HepG2 (cell line): Measurements from ENCODE around the gene TIMM10. TPM values are rescaled to one million over a fixed set of nuclear protein-coding genes. Genes with fewer than 3 reads are reported as not detected.

Experiments
- AGO1 ChIP-seq: fragments of 200-400 bp; formaldehyde crosslinking; IDR thresholded peaks from 2 replicates; pipeline ENCODE4 v1.6.1; 2017; ENCODE audit warnings: mild to moderate bottlenecking, low read depth, low read length, moderate library complexity; ENCODE audit not compliant: poor library complexity, severe bottlenecking
- DMAP1 ChIP-seq: IDR thresholded peaks from 2 replicates; pipeline ENCODE4 v1.6.1; 2016
- FOXM1 ChIP-seq: sonication (generic); formaldehyde crosslinking; IDR thresholded peaks from 2 replicates; pipeline ENCODE4 v1.5.0; 2020; ENCODE audit warnings: missing genetic modification reagents
- HDAC2 ChIP-seq: sonication (generic); formaldehyde crosslinking; IDR thresholded peaks from 2 replicates; pipeline ENCODE4 v1.4.0; 2020; ENCODE audit warnings: missing genetic modification reagents
- HOXA3 ChIP-seq: sonication (generic); formaldehyde crosslinking; IDR thresholded peaks from 2 replicates; pipeline ENCODE4 v1.5.0; 2020; ENCODE audit warnings: missing genetic modification reagents
- JDP2 ChIP-seq: sonication (generic); formaldehyde crosslinking; IDR thresholded peaks from 2 replicates; pipeline ENCODE4 v1.8.1; 2022; ENCODE audit warnings: missing genetic modification reagents, borderline replicate concordance
- KLF16 ChIP-seq, 2 experiments: sonication (generic) in 1 of 2; formaldehyde crosslinking in 1 of 2; IDR thresholded peaks; 2 replicates each; pipeline versions ENCODE4 v1.6.1 to v1.8.0; 2016 to 2023; ENCODE audit warnings: missing genetic modification reagents in 2 of 2, missing compliant biosample characterization in 1 of 2
- MAFK ChIP-seq, 2 experiments: IDR thresholded peaks in 1 of 2; conservative IDR thresholded peaks in 1 of 2; 2 replicates each; pipeline ENCODE4 v1.6.1; 2011; ENCODE audit warnings: improper control_type of control experiment in 2 of 2, low read length in 2 of 2
- NFIB ChIP-seq: sonication (generic); formaldehyde crosslinking; IDR thresholded peaks from 2 replicates; pipeline ENCODE4 v1.9.0; 2021; ENCODE audit warnings: missing genetic modification reagents, mild to moderate bottlenecking, borderline replicate concordance
- ONECUT2 ChIP-seq: sonication (generic); formaldehyde crosslinking; IDR thresholded peaks from 2 replicates; pipeline ENCODE4 v1.4.0; 2020; ENCODE audit warnings: missing genetic modification reagents
- TAF1 ChIP-seq: sonication (generic); formaldehyde crosslinking; IDR thresholded peaks from 2 replicates; pipeline ENCODE4 v1.4.0; 2020; ENCODE audit warnings: missing genetic modification reagents
- ZKSCAN8 ChIP-seq: IDR thresholded peaks from 2 replicates; pipeline ENCODE4 v1.6.1; 2016; ENCODE audit warnings: borderline replicate concordance, missing genetic modification reagents, missing compliant biosample characterization
- ZNF530 ChIP-seq: sonication (generic); formaldehyde crosslinking; IDR thresholded peaks from 2 replicates; pipeline ENCODE4 v1.5.0; 2020; ENCODE audit warnings: low read depth, mild to moderate bottlenecking, missing genetic modification reagents
- polyA plus RNA-seq, 8 experiments: library from polyadenylated mRNA; depleted of rRNA in 3 of 8; stranded (reverse) in 7 of 8; unstranded in 1 of 8; fragments of >200 nt; fragmentation: Illumina TruSeq in 4 of 8; extraction: Trizol in 4 of 8; gene quantifications; 2 replicates each; pipeline versions ENCODE4 v1.2.1 to v1.2.3, GENCODE V29; 2011 to 2016; ENCODE audit warnings: low read depth in 4 of 8, missing spikeins in 1 of 8, mixed read lengths in 1 of 8; ENCODE audit not compliant: insufficient read depth in 1 of 8
- total RNA-seq, 5 experiments: library from RNA; depleted of rRNA; stranded (reverse); fragments of >200 nt; fragmentation: Illumina TruSeq; extraction: Trizol; gene quantifications; 2 replicates each; pipeline ENCODE4 v1.2.3, GENCODE V29; 2016; ENCODE audit warnings: low read depth in 1 of 5
- TF ChIP-seq, protein P1 (sequence below): sonication (generic); formaldehyde crosslinking; IDR thresholded peaks from 2 replicates; pipeline ENCODE4 v1.5.1; 2020; ENCODE audit warnings: missing genetic modification reagents, mild to moderate bottlenecking, borderline replicate concordance
- TF ChIP-seq, protein P2 (sequence below): IDR thresholded peaks from 2 replicates; pipeline ENCODE4 v1.6.1; 2016; ENCODE audit warnings: control low read depth
- TF ChIP-seq, protein P3 (sequence below): sonication (generic); formaldehyde crosslinking; IDR thresholded peaks from 2 replicates; pipeline ENCODE4 v1.4.0; 2020; ENCODE audit warnings: missing genetic modification reagents
- TF ChIP-seq, protein P4 (sequence below): sonication (generic); formaldehyde crosslinking; conservative IDR thresholded peaks from 2 replicates; pipeline ENCODE4 v1.4.0; 2020; ENCODE audit warnings: missing genetic modification reagents
- TF ChIP-seq, protein P5 (sequence below): fragments of 450-650 bp; IDR thresholded peaks from 2 replicates; pipeline ENCODE4 v1.6.1; 2016
- TF ChIP-seq, protein P6 (sequence below): sonication (generic); formaldehyde crosslinking; conservative IDR thresholded peaks from 2 replicates; pipeline ENCODE4 v1.8.1; 2023; ENCODE audit warnings: missing genetic modification reagents

Gene TIMM10
- total and polyA plus RNA-seq, 2 of the 13 experiments (the other 11 are each of a cell fraction or from before 2014, with no cell fraction given) = 67.8 to 82.2 TPM

DNA sequence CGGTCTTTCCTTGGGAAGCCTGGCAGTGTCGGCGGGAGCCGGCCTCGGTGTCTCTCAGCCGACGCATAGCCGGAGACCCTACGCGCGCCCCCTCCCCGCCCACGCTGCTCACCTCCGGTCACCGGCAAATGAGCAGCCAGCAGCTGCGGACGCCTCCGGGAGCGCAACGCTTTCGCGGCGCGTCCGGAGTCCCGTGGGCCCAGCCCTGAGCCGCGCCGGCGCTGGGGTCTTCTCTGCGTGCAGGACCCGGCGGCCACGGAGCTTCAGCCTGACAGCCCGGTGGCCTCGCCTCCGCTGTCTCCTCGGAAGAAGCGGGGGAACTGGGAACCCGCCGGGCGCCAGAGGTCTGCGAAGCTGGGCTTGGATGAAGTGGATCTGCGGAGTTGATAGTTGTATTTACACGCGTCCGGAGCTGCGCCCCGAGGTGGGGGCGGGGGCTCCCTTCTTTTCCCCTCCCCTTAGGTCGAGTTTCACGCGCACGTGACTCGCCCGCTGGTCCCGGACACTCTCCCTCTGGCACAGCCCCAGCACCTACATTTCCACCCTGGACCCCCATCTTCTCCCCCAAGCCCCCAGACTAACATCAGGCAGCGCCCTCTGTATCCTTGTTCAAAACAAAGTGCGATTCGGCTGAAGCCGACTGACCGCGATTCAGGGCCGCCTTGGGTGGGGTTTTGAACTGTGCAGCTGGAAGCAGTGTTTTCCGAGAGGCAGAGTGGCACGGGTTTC is 15.1 kb downstream of the TIMM10 start, which contains the start of gene SLC43A1 (continued):
- TF ChIP-seq, protein P1, sequence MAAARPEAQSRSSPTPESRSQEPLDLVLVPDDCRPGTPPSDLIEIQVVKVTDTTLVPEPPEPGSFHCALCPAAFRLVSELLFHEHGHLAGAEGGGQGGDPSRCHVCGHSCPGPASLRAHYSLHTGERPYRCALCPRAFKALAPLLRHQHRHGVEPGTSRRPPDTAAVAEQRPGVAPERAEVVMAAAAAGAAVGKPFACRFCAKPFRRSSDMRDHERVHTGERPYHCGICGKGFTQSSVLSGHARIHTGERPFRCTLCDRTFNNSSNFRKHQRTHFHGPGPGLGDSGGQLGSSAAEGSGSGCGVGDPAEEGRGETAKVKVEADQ (CRISPR knock-in tag) = no peak
- TF ChIP-seq AGO1 (no peak), ONECUT2 (CRISPR knock-in tag) (no peak), ZKSCAN8 (CRISPR knock-in tag) (no peak), HDAC2 (CRISPR knock-in tag) (peak; percentile 11; the same call in 1 of the 2 replicates), JDP2 (CRISPR knock-in tag) (no peak), MAFK (conservative IDR thresholded peaks at IDR 0.05 in 1 of 2, IDR thresholded peaks at IDR 0.05 in 1 of 2; ENCODE audit: low read length in 2 of 2) (no peak), ZNF530 (CRISPR knock-in tag) (0 out of 2 replicates have a peak, but pooled peaks have one; percentile 70), KLF16 (CRISPR knock-in tag; IDR thresholded peaks at IDR 0.05) (0 out of 4 replicates have a peak, but pooled peaks of 1 of the 2 experiments have one; percentile 49), DMAP1 (no peak; the same call in 1 of the 2 replicates), HOXA3 (CRISPR knock-in tag) (peak; percentile 24; the same call in 1 of the 2 replicates), FOXM1 (CRISPR knock-in tag) (no peak), TAF1 (CRISPR knock-in tag) (peak; percentile 80), NFIB (CRISPR knock-in tag) (no peak)
- TF ChIP-seq, protein P2, sequence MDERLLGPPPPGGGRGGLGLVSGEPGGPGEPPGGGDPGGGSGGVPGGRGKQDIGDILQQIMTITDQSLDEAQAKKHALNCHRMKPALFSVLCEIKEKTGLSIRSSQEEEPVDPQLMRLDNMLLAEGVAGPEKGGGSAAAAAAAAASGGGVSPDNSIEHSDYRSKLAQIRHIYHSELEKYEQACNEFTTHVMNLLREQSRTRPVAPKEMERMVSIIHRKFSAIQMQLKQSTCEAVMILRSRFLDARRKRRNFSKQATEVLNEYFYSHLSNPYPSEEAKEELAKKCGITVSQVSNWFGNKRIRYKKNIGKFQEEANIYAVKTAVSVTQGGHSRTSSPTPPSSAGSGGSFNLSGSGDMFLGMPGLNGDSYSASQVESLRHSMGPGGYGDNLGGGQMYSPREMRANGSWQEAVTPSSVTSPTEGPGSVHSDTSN (CRISPR knock-in tag) = no peak
- TF ChIP-seq, protein P3, sequence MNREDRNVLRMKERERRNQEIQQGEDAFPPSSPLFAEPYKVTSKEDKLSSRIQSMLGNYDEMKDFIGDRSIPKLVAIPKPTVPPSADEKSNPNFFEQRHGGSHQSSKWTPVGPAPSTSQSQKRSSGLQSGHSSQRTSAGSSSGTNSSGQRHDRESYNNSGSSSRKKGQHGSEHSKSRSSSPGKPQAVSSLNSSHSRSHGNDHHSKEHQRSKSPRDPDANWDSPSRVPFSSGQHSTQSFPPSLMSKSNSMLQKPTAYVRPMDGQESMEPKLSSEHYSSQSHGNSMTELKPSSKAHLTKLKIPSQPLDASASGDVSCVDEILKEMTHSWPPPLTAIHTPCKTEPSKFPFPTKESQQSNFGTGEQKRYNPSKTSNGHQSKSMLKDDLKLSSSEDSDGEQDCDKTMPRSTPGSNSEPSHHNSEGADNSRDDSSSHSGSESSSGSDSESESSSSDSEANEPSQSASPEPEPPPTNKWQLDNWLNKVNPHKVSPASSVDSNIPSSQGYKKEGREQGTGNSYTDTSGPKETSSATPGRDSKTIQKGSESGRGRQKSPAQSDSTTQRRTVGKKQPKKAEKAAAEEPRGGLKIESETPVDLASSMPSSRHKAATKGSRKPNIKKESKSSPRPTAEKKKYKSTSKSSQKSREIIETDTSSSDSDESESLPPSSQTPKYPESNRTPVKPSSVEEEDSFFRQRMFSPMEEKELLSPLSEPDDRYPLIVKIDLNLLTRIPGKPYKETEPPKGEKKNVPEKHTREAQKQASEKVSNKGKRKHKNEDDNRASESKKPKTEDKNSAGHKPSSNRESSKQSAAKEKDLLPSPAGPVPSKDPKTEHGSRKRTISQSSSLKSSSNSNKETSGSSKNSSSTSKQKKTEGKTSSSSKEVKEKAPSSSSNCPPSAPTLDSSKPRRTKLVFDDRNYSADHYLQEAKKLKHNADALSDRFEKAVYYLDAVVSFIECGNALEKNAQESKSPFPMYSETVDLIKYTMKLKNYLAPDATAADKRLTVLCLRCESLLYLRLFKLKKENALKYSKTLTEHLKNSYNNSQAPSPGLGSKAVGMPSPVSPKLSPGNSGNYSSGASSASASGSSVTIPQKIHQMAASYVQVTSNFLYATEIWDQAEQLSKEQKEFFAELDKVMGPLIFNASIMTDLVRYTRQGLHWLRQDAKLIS (CRISPR knock-in tag) = 0 out of 2 replicates have a peak, but pooled peaks have one; percentile 35
- TF ChIP-seq, protein P4, sequence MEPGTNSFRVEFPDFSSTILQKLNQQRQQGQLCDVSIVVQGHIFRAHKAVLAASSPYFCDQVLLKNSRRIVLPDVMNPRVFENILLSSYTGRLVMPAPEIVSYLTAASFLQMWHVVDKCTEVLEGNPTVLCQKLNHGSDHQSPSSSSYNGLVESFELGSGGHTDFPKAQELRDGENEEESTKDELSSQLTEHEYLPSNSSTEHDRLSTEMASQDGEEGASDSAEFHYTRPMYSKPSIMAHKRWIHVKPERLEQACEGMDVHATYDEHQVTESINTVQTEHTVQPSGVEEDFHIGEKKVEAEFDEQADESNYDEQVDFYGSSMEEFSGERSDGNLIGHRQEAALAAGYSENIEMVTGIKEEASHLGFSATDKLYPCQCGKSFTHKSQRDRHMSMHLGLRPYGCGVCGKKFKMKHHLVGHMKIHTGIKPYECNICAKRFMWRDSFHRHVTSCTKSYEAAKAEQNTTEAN (CRISPR knock-in tag) = no peak
- TF ChIP-seq, protein P5, sequence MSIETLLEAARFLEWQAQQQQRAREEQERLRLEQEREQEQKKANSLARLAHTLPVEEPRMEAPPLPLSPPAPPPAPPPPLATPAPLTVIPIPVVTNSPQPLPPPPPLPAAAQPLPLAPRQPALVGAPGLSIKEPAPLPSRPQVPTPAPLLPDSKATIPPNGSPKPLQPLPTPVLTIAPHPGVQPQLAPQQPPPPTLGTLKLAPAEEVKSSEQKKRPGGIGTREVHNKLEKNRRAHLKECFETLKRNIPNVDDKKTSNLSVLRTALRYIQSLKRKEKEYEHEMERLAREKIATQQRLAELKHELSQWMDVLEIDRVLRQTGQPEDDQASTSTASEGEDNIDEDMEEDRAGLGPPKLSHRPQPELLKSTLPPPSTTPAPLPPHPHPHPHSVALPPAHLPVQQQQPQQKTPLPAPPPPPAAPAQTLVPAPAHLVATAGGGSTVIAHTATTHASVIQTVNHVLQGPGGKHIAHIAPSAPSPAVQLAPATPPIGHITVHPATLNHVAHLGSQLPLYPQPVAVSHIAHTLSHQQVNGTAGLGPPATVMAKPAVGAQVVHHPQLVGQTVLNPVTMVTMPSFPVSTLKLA = peak; percentile 14; the same call in 1 of the 2 replicates
- TF ChIP-seq, protein P6, sequence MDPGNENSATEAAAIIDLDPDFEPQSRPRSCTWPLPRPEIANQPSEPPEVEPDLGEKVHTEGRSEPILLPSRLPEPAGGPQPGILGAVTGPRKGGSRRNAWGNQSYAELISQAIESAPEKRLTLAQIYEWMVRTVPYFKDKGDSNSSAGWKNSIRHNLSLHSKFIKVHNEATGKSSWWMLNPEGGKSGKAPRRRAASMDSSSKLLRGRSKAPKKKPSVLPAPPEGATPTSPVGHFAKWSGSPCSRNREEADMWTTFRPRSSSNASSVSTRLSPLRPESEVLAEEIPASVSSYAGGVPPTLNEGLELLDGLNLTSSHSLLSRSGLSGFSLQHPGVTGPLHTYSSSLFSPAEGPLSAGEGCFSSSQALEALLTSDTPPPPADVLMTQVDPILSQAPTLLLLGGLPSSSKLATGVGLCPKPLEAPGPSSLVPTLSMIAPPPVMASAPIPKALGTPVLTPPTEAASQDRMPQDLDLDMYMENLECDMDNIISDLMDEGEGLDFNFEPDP = no peak
